Measurements from ENCODE around the gene PKIG. TPM values are rescaled to one million over a fixed set of nuclear protein-coding genes. Genes with fewer than 3 reads are reported as not detected.
"Not testable (repeated sequence)": the region's sequence is repeated elsewhere in the genome, so short reads cannot be mapped to it uniquely, and the experiment has no call there.

The PKIG gene
- total RNA-seq, 1 donor from 2014 or later, result 29.5 TPM

- DNase-seq (ENCODE audit: extremely low spot score, unreplicated experiment), result no peak
- Mint-ChIP-seq H3K9me3 (ENCODE audit: unreplicated experiment) (no peaks in the 10 kb centered on the region), H3K27me3 (ENCODE audit: unreplicated experiment) (no peaks in the 10 kb centered on the region), H3K27ac (ENCODE audit: unreplicated experiment) (no peak overlapping the region), H3K4me3 (ENCODE audit: unreplicated experiment) (no peak overlapping the region), H3K36me3 (ENCODE audit: unreplicated experiment) (no peaks in the 10 kb centered on the region), H3K4me1 (ENCODE audit: unreplicated experiment) (peaks cover 68% of the 10 kb centered on the region)
- TF ChIP-seq CTCF (IDR thresholded peaks at IDR 0.05), result no peak
These were observed 1.8 kb downstream of the PKIG start for GRCh38 chr20:44584162-44584561.

- Mint-ChIP-seq H3K27ac (ENCODE audit: unreplicated experiment) (no peak overlapping the region), H3K9me3 (ENCODE audit: unreplicated experiment) (no peaks in the 10 kb centered on the region), H3K4me1 (ENCODE audit: unreplicated experiment) (peaks cover 68% of the 10 kb centered on the region), H3K27me3 (ENCODE audit: unreplicated experiment) (no peaks in the 10 kb centered on the region), H3K36me3 (ENCODE audit: unreplicated experiment) (peaks cover 2% of the 10 kb centered on the region), H3K4me3 (ENCODE audit: unreplicated experiment) (no peak overlapping the region)
- no peak for TF ChIP-seq CTCF (IDR thresholded peaks at IDR 0.05)
- DNase-seq (ENCODE audit: extremely low spot score, unreplicated experiment), result no peak
These were observed 2.9 kb downstream of the PKIG start for GRCh38 chr20:44585057-44585963.

- Mint-ChIP-seq H3K4me1 (ENCODE audit: unreplicated experiment) (peaks cover 67% of the 10 kb centered on the region), H3K27ac (ENCODE audit: unreplicated experiment) (peak overlapping the region; percentile 23), H3K27me3 (ENCODE audit: unreplicated experiment) (no peaks in the 10 kb centered on the region), H3K9me3 (ENCODE audit: unreplicated experiment) (no peaks in the 10 kb centered on the region), H3K36me3 (ENCODE audit: unreplicated experiment) (peaks cover 8% of the 10 kb centered on the region), H3K4me3 (ENCODE audit: unreplicated experiment) (no peak overlapping the region)
- no peak for TF ChIP-seq CTCF (IDR thresholded peaks at IDR 0.05)
- no peak for DNase-seq (ENCODE audit: extremely low spot score, unreplicated experiment)
These were observed 4.0 kb downstream of the PKIG start for GRCh38 chr20:44586289-44586911.

GRCh38 chr20:44587035-44587980 is 4.9 kb downstream of the PKIG start:
- Mint-ChIP-seq H3K4me3 (ENCODE audit: unreplicated experiment) (no peak overlapping the region), H3K27ac (ENCODE audit: unreplicated experiment) (peak overlapping the region; percentile 61), H3K36me3 (ENCODE audit: unreplicated experiment) (peaks cover 11% of the 10 kb centered on the region), H3K27me3 (ENCODE audit: unreplicated experiment) (no peaks in the 10 kb centered on the region), H3K4me1 (ENCODE audit: unreplicated experiment) (peaks cover 58% of the 10 kb centered on the region), H3K9me3 (ENCODE audit: unreplicated experiment) (no peaks in the 10 kb centered on the region)
- TF ChIP-seq CTCF (IDR thresholded peaks at IDR 0.05), result no peak
- no peak for DNase-seq (ENCODE audit: extremely low spot score, unreplicated experiment)

GRCh38 chr20:44588321-44588720 is 5.9 kb downstream of the PKIG start:
- Mint-ChIP-seq H3K4me1 (ENCODE audit: unreplicated experiment) (peaks cover 48% of the 10 kb centered on the region), H3K36me3 (ENCODE audit: unreplicated experiment) (peaks cover 11% of the 10 kb centered on the region)
- H3K27me3 Mint-ChIP-seq (ENCODE audit: unreplicated experiment); H3K4me3 Mint-ChIP-seq (ENCODE audit: unreplicated experiment); DNase-seq (ENCODE audit: extremely low spot score, unreplicated experiment); H3K9me3 Mint-ChIP-seq (ENCODE audit: unreplicated experiment); H3K27ac Mint-ChIP-seq (ENCODE audit: unreplicated experiment): not testable (repeated sequence)
